ENCODE data around the gene BOC.
"Not testable (repeated sequence)": the region's sequence is repeated elsewhere in the genome, so short reads cannot be mapped to it uniquely, and the experiment has no call there.

Gene BOC, protein sequence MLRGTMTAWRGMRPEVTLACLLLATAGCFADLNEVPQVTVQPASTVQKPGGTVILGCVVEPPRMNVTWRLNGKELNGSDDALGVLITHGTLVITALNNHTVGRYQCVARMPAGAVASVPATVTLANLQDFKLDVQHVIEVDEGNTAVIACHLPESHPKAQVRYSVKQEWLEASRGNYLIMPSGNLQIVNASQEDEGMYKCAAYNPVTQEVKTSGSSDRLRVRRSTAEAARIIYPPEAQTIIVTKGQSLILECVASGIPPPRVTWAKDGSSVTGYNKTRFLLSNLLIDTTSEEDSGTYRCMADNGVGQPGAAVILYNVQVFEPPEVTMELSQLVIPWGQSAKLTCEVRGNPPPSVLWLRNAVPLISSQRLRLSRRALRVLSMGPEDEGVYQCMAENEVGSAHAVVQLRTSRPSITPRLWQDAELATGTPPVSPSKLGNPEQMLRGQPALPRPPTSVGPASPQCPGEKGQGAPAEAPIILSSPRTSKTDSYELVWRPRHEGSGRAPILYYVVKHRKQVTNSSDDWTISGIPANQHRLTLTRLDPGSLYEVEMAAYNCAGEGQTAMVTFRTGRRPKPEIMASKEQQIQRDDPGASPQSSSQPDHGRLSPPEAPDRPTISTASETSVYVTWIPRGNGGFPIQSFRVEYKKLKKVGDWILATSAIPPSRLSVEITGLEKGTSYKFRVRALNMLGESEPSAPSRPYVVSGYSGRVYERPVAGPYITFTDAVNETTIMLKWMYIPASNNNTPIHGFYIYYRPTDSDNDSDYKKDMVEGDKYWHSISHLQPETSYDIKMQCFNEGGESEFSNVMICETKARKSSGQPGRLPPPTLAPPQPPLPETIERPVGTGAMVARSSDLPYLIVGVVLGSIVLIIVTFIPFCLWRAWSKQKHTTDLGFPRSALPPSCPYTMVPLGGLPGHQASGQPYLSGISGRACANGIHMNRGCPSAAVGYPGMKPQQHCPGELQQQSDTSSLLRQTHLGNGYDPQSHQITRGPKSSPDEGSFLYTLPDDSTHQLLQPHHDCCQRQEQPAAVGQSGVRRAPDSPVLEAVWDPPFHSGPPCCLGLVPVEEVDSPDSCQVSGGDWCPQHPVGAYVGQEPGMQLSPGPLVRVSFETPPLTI

DNA sequence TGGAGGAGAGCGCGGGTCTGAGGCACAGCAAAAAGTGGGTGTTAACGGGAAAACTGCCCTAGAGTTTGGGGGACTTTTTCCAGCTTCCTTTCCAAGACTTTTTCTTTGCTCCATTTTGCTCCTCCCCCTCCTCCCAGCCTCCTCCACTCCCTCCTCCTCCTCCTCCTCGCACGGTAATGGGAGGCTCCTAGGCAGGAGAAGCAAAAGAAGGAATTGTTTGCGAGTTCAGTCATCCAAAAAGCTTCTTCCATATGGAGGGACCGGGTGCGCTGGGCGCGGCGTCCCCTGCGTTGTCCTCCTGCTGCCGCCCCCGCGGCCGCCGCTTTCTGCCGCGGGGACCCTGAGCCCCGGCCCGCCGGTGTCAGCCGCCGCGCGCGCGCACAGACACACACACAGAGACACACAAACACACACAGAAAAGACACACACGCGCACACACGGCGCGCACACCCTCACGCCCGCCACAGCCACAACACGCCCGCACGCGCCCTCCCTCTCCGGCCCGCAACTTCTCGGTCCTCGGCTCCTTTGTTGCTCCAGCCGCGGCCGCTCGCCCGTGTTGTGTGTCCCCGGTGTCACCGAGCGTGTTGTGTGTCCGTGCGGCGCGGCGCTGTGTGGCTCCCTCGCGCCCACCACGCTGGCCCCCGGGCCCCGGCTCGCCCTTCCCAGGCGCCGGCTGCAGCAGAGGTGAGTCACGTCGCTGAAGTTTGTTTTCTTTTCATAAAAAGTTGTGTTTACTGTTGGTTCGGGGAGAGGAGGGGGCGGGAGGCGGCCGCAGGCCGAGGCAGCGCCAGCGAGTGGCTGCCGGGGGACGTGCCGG, at the start of gene BOC:
Gene BOC (plus strand): TSS at position 228 of the 820 bp plus-strand sequence. CDS start 38,246 bp downstream, outside the sequence.
- no peak for TF ChIP-seq ZNF274 (IDR thresholded peaks at IDR 0.05; ENCODE audit: low read depth, low read length)
- peak within 1 kb of the TSS; percentile 42; the same call in 1 of the 2 replicates for H3K4me3 ChIP-seq (ENCODE audit: low read length)

DNA sequence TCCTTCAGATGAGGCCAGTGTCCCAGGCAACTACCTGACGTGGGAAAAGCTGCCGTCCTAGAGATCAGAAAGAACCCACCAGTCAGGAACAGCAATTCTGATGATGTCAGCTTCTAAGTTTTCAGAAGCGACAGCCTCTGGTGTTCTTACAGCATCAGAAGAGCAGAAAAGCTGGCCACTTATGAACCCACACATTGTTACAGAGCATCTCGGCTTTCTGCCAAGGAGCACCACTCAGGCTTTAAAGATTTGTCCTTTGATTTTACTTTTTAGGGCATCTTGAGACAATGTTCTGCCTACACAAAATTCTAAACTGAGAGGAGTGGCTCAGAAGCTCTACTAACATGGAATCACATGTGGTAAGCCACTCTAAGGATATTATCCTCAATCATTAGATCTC, 49.7 kb upstream of the BOC start:
- no peak for TF ChIP-seq ZNF274 (IDR thresholded peaks at IDR 0.05; ENCODE audit: low read depth, low read length)
- no peak overlapping the region for H3K4me3 ChIP-seq (ENCODE audit: low read length)

DNA sequence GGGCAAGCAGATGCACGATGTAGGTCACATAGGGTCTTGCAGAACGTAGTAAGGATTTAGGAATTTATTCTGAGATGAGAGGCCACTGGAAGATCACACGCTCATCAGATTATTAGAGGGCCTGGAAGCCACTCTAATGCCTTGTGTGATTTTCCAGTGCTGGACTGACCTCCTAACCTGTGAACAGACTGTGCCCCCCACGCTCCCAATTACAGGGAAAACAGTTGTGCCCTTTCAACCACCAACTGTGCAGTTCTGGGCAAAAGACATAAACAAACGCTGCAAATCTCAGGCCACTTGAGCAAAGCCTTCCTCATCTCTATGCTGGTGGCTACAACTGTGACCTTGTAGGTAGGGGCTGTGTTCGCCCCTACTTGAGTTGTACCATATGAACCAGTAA, 48.2 kb upstream of the BOC start:
- no peak overlapping the region for H3K4me3 ChIP-seq (ENCODE audit: low read length)
- no peak for TF ChIP-seq ZNF274 (IDR thresholded peaks at IDR 0.05; ENCODE audit: low read depth, low read length)

DNA sequence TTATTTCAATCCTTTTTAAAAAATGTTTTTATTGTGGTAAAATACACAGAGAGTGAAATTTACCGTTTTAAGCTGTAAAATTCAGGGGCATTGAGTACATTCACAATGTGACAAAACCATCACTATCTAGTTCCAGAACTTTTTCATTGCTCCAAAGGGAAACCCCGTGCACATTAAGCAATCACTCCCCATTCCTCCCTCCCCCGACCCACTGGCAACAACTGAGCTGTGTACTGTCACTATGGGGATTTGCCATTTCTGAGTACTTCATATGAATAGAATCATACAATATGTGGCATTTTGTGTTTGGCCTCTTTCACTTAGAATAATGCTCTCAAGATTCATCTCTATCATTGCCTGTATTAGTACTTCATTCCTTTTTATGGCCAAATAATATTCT, 45.5 kb upstream of the BOC start:
- H3K4me3 ChIP-seq (ENCODE audit: low read length): no peak overlapping the region
- no peak for TF ChIP-seq ZNF274 (IDR thresholded peaks at IDR 0.05; ENCODE audit: low read depth, low read length)

DNA sequence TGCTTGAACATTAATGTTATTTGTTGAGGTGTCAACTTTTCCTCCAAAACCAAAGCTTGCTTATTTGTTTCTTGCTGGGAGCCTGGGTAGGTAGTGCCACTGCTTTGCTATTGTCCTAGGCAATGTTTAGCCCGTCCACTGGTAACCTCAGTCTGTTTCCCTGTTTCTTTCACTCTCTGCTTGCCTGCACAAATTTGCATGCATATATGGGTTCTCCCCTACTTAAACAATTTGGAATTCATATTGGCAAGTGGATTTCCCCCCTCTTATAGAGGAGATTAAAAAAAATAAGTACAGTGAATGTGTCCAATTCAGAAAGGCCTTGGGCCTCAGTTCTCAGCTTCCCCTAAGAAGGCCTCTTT, 45.0 kb upstream of the BOC start:
- H3K4me3 ChIP-seq (ENCODE audit: low read length): no peak overlapping the region
- TF ChIP-seq ZNF274 (IDR thresholded peaks at IDR 0.05; ENCODE audit: low read depth, low read length): no peak

DNA sequence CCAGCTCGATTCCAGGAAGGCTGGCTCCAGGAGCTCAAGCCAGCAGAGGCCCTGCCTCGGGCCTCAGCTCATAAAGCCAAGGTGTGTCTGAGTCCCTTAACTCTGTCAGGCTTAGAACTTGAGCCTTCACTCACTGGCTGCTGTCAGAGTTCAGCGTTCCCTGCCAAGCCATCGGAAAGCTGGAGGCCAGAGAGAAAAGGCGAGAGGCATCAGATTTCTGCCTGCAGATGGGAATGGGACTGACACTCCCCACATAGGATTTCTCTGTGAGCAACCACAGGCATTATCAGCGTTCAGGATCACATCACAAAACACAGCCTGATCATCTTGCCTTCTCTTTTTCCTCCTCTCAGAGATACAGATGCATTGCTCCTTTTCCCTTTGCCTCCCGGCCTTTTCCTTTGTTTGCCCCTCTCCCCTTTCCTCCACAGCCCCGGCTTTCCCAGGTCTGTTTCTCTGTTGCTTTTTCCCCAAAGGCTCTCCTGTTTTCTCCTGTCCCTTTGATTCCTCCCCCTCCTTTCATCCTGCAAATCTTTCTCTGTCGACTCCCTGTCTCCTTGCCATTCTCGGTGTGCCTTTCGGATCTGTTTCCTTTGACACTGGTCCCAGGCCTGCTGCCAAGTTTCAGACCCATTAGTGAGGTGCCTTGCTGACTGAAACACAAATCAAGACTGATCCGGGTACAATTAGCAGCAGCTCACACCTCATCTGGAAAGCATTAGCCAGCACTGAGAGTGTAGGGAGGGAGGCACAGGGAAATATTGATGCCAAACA, 44.5 kb upstream of the BOC start:
- no peak overlapping the region for H3K4me3 ChIP-seq (ENCODE audit: low read length)
- no peak for TF ChIP-seq ZNF274 (IDR thresholded peaks at IDR 0.05; ENCODE audit: low read depth, low read length)

DNA sequence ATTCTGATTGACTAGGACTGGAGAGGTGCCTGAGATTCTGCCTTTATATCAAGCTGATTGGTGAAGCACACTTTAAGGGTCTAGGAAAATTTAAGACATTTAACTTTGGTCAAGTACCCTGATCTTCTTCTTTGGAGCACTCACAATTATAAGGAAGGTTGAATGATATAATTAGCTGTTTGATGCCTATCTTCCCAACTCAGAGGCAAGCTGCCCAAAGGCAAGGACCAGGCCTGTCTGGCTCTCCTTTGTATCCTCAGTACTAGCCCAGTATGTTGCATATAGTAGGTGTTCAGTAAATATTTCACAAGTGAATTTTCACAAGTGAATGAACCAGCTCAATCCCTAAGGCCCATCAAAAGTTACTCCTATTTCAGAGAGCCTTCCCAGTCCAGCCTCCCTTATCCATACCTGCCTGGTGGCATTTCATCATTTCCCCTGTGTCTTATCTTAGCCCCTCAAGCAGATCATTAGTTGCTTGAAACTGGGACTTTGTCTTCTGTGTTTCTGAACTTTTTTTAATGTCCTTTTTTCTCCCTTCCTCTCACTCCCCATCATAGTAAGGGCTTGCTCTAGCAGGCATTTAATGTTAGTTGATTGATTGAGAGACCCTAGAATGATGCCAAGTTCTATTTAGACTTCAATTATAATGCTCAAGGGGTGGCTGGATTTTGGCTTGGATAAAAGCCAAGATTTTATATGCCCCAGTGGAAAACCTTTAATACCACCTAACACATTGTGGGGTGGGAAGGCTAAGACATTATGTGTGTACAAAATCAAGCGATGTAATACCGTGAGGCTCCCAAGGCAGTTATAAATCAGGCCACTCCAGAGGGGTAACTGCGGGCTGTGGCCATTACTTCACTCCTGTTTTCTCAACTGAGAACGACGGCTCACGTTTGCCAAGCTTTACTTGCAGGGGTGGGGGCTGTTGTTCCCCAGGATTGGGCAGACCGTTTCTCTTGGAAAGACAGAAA, 43.2 kb upstream of the BOC start:
- TF ChIP-seq ZNF274 (IDR thresholded peaks at IDR 0.05; ENCODE audit: low read depth, low read length): no peak
- H3K4me3 ChIP-seq (ENCODE audit: low read length): no peak overlapping the region

DNA sequence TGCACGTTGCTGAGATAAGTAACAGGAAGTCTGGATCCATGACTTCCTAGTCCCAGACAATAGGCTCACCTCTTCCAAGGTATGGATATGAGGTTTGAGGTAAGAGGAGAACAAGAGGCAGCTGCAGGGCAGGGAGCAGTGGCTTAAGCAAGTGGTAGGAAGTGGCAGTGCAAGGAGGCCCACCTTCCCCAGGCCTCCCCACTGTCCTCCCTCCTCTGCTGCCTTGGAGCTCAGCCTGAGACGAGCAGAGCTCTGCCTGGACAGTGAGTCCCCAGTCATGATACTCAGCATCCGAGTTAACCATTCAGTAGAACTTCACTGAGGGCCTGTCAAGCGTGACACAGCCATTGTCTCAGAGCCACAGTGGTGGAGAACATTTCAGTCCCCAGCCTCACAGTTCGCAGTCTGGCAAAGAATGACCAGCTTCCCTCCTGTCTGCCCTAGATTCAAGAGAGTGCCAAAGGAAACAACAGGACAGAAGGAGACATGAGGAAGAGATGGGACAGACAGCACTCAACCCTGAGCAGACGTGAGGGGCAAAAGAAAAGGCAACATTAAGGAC, 41.4 kb upstream of the BOC start:
- no peak for TF ChIP-seq ZNF274 (IDR thresholded peaks at IDR 0.05; ENCODE audit: low read depth, low read length)
- H3K4me3 ChIP-seq (ENCODE audit: low read length): no peak overlapping the region

DNA sequence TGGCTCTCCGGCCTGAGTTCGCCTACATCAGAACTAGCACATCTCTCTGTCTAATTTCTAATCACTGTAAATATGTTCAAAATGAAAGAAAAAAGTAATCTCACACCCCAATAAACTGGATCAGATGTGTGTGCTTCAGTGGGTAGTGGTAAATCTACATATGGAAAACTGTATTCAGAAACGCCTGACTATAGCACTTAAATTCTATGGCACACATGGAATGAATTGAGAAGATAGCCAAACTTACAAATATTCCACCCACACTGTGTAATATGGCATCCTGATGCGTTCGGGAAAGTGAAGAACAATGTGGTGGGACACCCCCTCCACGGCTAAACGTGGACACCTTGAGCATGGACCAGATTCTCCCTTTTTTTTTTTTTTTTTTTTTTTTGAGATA, 40.6 kb upstream of the BOC start:
- no peak for TF ChIP-seq ZNF274 (IDR thresholded peaks at IDR 0.05; ENCODE audit: low read depth, low read length)

DNA sequence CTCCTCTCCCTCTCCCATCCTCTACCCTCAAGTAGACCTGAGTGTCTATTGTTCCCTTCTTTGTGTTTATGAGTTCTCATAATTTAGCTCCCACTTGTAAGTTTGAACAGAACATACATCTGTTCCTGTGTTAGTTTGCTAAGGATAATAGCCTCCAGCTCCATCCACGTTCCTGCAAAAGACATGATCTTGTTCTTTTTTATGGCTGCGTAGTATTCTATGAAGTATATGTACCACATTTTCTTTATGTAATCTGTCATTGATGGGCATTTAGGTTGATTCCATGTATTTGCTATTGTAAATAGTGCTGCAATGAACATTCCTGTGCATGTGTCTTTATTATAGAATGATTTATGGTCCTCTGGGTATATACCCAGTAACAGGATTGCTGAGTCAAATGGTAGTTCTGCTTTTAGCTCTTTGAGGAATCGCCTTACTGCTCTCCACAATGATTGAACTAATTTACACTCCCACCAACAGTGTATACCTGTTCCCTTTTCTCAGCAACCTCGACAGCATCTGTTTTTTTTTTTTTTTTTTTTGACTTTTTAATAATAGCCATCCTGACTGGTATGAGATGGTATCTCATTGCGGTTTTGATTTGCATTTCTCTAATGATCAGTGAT, 39.6 kb upstream of the BOC start:
- not testable (repeated sequence) for H3K4me3 ChIP-seq (ENCODE audit: low read length)

More for the DNA sequence above, 40.6 kb upstream of the BOC start:
- H3K4me3 ChIP-seq (ENCODE audit: low read length): no peak overlapping the region

DNA sequence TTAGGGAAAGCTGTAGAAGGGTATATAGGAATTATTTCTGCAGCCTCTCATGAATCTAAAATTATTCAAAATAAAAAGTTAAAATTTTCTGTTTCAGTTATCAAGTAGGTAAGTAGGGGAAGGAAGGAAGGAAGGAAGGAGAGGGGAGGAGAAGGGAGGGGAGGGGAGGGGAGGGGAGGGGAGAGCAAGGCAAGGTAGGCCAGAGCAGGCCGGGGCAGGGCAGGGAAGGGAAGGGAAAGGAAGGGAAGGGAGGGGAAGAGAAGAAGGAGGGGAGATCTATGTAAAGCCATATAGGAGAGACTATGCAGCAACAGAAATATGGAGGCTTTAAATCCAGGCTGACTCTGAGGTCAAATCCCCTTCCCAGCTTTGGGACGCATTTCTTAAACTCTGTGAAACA, 38.3 kb upstream of the BOC start:
- no peak for TF ChIP-seq ZNF274 (IDR thresholded peaks at IDR 0.05; ENCODE audit: low read depth, low read length)
- H3K4me3 ChIP-seq (ENCODE audit: low read length): no peak overlapping the region

Measured in GM08714 (cell line).